Panc1 (cell line): ENCODE data around the gene ADAMTS2. TPM values are rescaled to one million over a fixed set of nuclear protein-coding genes. Genes with fewer than 3 reads are reported as not detected.

Source experiments
- ATAC-seq: fragments of 200-7000 bp; cut with Tn5 transposase; 2 replicates; pipeline ENCODE4 v1.9.1; 2020; ENCODE audit warnings: mild to moderate bottlenecking, moderate library complexity
- BruUV-seq: library from RNA; stranded (reverse); fragments of 400-500 nt; replicated peaks from 2 replicates; lab custom pipeline; 2021; lab: Mats Ljungman, UMichigan
- CTCF ChIA-PET: fragments of 300-600 bp; sonication (Branson Sonifier 250); formaldehyde crosslinking; loops from one replicate; lab custom pipeline; 2022; ENCODE audit warnings: antibody characterized with exemption; lab: Charles Lee
- POLR2A ChIA-PET: fragments of 300-600 bp; sonication (Branson Sonifier 250); formaldehyde crosslinking; loops from one replicate; lab custom pipeline; 2022; ENCODE audit warnings: antibody characterized with exemption; lab: Charles Lee
- DNase-seq: peaks from one replicate; pipeline ENCODE4 v3.0.0-alpha.2; 2010; ENCODE audit warnings: low read depth, low spot score
- H3K27ac ChIP-seq: 2 replicates; pipeline ENCODE4 v1.5.1; 2011; ENCODE audit warnings: mild to moderate bottlenecking, low read length, inconsistent platforms
- H3K27me3 ChIP-seq: fragments of 200-500 bp; sonication (Bioruptor generic); 2 replicates; pipeline ENCODE4 v1.6.0; 2014; ENCODE audit warnings: low read length, inconsistent platforms; ENCODE audit not compliant: control insufficient read depth, insufficient read depth
- H3K36me3 ChIP-seq: fragments of 200-500 bp; sonication (Bioruptor generic); 2 replicates; pipeline ENCODE4 v1.5.1; 2014; ENCODE audit warnings: inconsistent platforms, mild to moderate bottlenecking, low read length, moderate library complexity; ENCODE audit not compliant: control insufficient read depth, insufficient read depth
- H3K4me1 ChIP-seq: 2 replicates; pipeline ENCODE4 v1.5.1; 2011; ENCODE audit warnings: inconsistent platforms, mild to moderate bottlenecking, low read length, moderate library complexity; ENCODE audit not compliant: control insufficient read depth, insufficient read depth
- H3K4me3 ChIP-seq, 2 experiments: 2 replicates each; pipeline ENCODE4 v1.5.1; 2011 to 2012; ENCODE audit warnings: low read depth in 2 of 2, low read length in 2 of 2, mild to moderate bottlenecking in 2 of 2, inconsistent platforms in 1 of 2, moderate library complexity in 1 of 2
- H3K9me3 ChIP-seq: fragments of 200-500 bp; sonication (Bioruptor generic); 2 replicates; pipeline ENCODE4 v1.5.1; 2014; ENCODE audit warnings: low read depth, mild to moderate bottlenecking, inconsistent platforms, low read length, moderate library complexity; ENCODE audit not compliant: control insufficient read depth, insufficient read depth
- CTCF ChIP-seq: fragments of 450-650 bp; IDR thresholded peaks from 2 replicates; pipeline ENCODE4 v1.5.1; 2017; ENCODE audit warnings: mild to moderate bottlenecking
- POLR2AphosphoS5 ChIP-seq: IDR thresholded peaks from 2 replicates; pipeline ENCODE4 v1.6.1; 2012; ENCODE audit warnings: mild to moderate bottlenecking, low read depth, low read length, moderate library complexity
- SIN3A ChIP-seq: IDR thresholded peaks from 2 replicates; pipeline ENCODE4 v1.6.1; 2012; ENCODE audit warnings: low read depth, mild to moderate bottlenecking, low read length, moderate library complexity, borderline replicate concordance; ENCODE audit not compliant: insufficient read depth
- TCF7L2 ChIP-seq: IDR thresholded peaks from 2 replicates; pipeline ENCODE4 v1.6.1; 2011; ENCODE audit warnings: mild to moderate bottlenecking, low read depth, low read length, inconsistent platforms
- in situ Hi-C: cut with HindIII; loops from 2 replicates; pipeline ENCODE4 v1.10.0; 2016; ENCODE audit warnings: low sequenced_read_pairs, low pct_unique_long_range_greater_than_20kb
- intact Hi-C: fragments of 100-400 bp; cut with micrococcal nuclease; formaldehyde crosslinking; loops from one replicate; pipeline ENCODE4 v1.10.0; 2022; ENCODE audit not compliant: unreplicated experiment
- total RNA-seq: library from RNA; stranded (reverse); gene quantifications from one replicate; pipeline ENCODE4 v1.2.1, GENCODE V29; 2021; ENCODE audit not compliant: unreplicated experiment
- TF ChIP-seq, protein P1 (sequence below), 2 experiments: IDR thresholded peaks; 2 replicates each; pipeline ENCODE4 v1.6.1; 2011 to 2012; ENCODE audit warnings: low read depth in 2 of 2, control low read depth in 1 of 2, low read length in 1 of 2, mild to moderate bottlenecking in 1 of 2, moderate library complexity in 1 of 2; ENCODE audit not compliant: insufficient read depth in 1 of 2

Gene ADAMTS2
- total RNA-seq, 1 experiment from 2014 or later, result 0.13 TPM

- no peak overlapping the region for H3K4me3 ChIP-seq
- POLR2A ChIA-PET, result no interaction called here
- intact Hi-C loops, result no loop called here
- CTCF ChIA-PET, result no interaction called here
- H3K27me3 ChIP-seq, result no peaks in the 10 kb centered on the region
- no peaks in the 10 kb centered on the region for H3K9me3 ChIP-seq
- in situ Hi-C loops, result no loop called here
- H3K27ac ChIP-seq, result no peak overlapping the region
- ATAC-seq (no peak), DNase-seq (no peak)
- H3K4me1 ChIP-seq, result no peaks in the 10 kb centered on the region
- no peaks in the 10 kb centered on the region for H3K36me3 ChIP-seq
- TF ChIP-seq POLR2AphosphoS5 (no peak), CTCF (no peak), TCF7L2 (no peak)
- TF ChIP-seq, protein P1, sequence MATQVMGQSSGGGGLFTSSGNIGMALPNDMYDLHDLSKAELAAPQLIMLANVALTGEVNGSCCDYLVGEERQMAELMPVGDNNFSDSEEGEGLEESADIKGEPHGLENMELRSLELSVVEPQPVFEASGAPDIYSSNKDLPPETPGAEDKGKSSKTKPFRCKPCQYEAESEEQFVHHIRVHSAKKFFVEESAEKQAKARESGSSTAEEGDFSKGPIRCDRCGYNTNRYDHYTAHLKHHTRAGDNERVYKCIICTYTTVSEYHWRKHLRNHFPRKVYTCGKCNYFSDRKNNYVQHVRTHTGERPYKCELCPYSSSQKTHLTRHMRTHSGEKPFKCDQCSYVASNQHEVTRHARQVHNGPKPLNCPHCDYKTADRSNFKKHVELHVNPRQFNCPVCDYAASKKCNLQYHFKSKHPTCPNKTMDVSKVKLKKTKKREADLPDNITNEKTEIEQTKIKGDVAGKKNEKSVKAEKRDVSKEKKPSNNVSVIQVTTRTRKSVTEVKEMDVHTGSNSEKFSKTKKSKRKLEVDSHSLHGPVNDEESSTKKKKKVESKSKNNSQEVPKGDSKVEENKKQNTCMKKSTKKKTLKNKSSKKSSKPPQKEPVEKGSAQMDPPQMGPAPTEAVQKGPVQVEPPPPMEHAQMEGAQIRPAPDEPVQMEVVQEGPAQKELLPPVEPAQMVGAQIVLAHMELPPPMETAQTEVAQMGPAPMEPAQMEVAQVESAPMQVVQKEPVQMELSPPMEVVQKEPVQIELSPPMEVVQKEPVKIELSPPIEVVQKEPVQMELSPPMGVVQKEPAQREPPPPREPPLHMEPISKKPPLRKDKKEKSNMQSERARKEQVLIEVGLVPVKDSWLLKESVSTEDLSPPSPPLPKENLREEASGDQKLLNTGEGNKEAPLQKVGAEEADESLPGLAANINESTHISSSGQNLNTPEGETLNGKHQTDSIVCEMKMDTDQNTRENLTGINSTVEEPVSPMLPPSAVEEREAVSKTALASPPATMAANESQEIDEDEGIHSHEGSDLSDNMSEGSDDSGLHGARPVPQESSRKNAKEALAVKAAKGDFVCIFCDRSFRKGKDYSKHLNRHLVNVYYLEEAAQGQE (IDR thresholded peaks at IDR 0.05; ENCODE audit: insufficient read depth in 1 of 2, low read depth in 2 of 2, low read length in 1 of 2), result no peak
- no TSS peak for BruUV-seq
Measured at GRCh38 chr5:179149278-179149677, 196.0 kb downstream of the ADAMTS2 start.

DNA sequence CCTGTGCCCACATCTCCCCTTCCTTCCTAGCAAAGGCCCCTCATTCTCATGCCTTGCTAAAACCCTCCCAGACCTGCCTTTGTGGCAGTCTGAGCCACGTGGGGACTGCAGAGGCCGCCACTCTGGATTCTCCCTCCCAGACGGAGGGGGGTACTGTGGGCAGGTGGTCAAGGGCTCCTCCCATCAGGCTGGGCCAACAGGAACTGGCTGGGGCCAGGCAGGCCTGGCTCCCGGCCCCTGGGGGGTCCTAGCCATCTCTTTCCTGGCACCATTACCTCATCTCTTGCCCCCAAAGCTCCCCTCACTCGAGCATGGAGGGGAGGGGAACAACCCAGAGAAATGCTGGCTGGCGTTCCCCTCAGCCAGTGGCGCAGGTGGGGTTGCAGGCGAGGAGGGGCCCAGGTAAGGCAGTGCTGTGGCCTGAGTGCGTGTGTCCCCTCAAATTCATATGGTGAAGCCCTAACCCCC is 196.5 kb downstream of the ADAMTS2 start:
- Histone ChIP-seq H3K36me3 (no peaks in the 10 kb centered on the region), H3K27me3 (no peaks in the 10 kb centered on the region), H3K9me3 (no peaks in the 10 kb centered on the region), H3K4me1 (no peaks in the 10 kb centered on the region), H3K4me3 (no peak overlapping the region), H3K27ac (no peak overlapping the region)
- no peak for ATAC-seq
- CTCF ChIA-PET, result no interaction called here
- BruUV-seq, result no TSS peak
- intact Hi-C loops (no loop called here), in situ Hi-C loops (no loop called here)
- POLR2A ChIA-PET, result no interaction called here
- TF ChIP-seq CTCF, result no peak
- no peak for TF ChIP-seq SIN3A
- no peak for TF ChIP-seq POLR2AphosphoS5
- TF ChIP-seq TCF7L2, result no peak
- TF ChIP-seq, protein P1 (IDR thresholded peaks at IDR 0.05; ENCODE audit: insufficient read depth in 1 of 2, low read depth in 2 of 2, low read length in 1 of 2), result no peak
- no peak for DNase-seq
